GM21381 (cell line): Measurements from ENCODE around the gene TGM4.

Experiments
- ATAC-seq: cut with Tn5 transposase; IDR thresholded peaks from one replicate; pipeline ENCODE4 v1.9.1; 2021; ENCODE audit warnings: mild to moderate bottlenecking, moderate library complexity; ENCODE audit not compliant: unreplicated experiment

TGM4 gene

GRCh38 chr3:44913868-44914468 lies 39.6 kb downstream of the TGM4 start:
- ATAC-seq = no peak

- ATAC-seq = no peak
Measured at GRCh38 chr3:44914936-44915335, 40.5 kb downstream of the TGM4 start.

- ATAC-seq = no peak
Measured at GRCh38 chr3:44915702-44916438, 41.5 kb downstream of the TGM4 start.

- no peak for ATAC-seq
Measured at GRCh38 chr3:44918087-44918486, 43.7 kb downstream of the TGM4 start.

GRCh38 chr3:44918581-44918980 lies 44.2 kb downstream of the TGM4 start:
- no peak for ATAC-seq

GRCh38 chr3:44920081-44920480 lies 45.7 kb downstream of the TGM4 start:
- ATAC-seq = no peak

GRCh38 chr3:44923632-44924456 lies 49.4 kb downstream of the TGM4 start:
- ATAC-seq = no peak

- ATAC-seq = no peak
Measured at GRCh38 chr3:44924457-44925084, 50.2 kb downstream of the TGM4 start.

GRCh38 chr3:44926172-44926571 lies 51.8 kb downstream of the TGM4 start:
- no peak for ATAC-seq

GRCh38 chr3:44926921-44927320 lies 52.5 kb downstream of the TGM4 start:
- ATAC-seq = no peak

GRCh38 chr3:44927371-44927770 lies 53.0 kb downstream of the TGM4 start:
- ATAC-seq = no peak

GRCh38 chr3:44929782-44930181 lies 55.4 kb downstream of the TGM4 start:
- no peak for ATAC-seq

- no peak for ATAC-seq
Measured at GRCh38 chr3:44930911-44931310, 56.5 kb downstream of the TGM4 start.

GRCh38 chr3:44931791-44932190 lies 57.4 kb downstream of the TGM4 start:
- no peak for ATAC-seq

GRCh38 chr3:44932271-44932670 lies 57.9 kb downstream of the TGM4 start:
- no peak for ATAC-seq

- ATAC-seq = no peak
Measured at GRCh38 chr3:44932986-44933944, 58.9 kb downstream of the TGM4 start.

- no peak for ATAC-seq
Measured at GRCh38 chr3:44939581-44940036, 65.2 kb downstream of the TGM4 start.

GRCh38 chr3:44942202-44942921 lies 68.0 kb downstream of the TGM4 start:
- no peak for ATAC-seq

- no peak for ATAC-seq
Measured at GRCh38 chr3:44948239-44948638, 73.8 kb downstream of the TGM4 start.
